HepG2 (cell line): ENCODE data around the gene BRMS1. TPM values are rescaled to one million over a fixed set of nuclear protein-coding genes. Genes with fewer than 3 reads are reported as not detected.

Experiments used
- CERS6 ChIP-seq: sonication (generic); formaldehyde crosslinking; IDR thresholded peaks from 2 replicates; pipeline ENCODE4 v1.5.0; 2020; ENCODE audit warnings: missing genetic modification reagents
- DMAP1 ChIP-seq: IDR thresholded peaks from 2 replicates; pipeline ENCODE4 v1.6.1; 2016
- FOXK2 ChIP-seq: fragments of 450-650 bp; IDR thresholded peaks from 2 replicates; pipeline ENCODE4 v1.6.1; 2016
- GPN1 ChIP-seq: sonication (generic); formaldehyde crosslinking; IDR thresholded peaks from 2 replicates; pipeline ENCODE4 v1.5.1; 2020; ENCODE audit warnings: missing genetic modification reagents, borderline replicate concordance
- GTF3A ChIP-seq: sonication (generic); formaldehyde crosslinking; conservative IDR thresholded peaks from 2 replicates; pipeline ENCODE4 v1.4.0; 2020; ENCODE audit warnings: mild to moderate bottlenecking, missing genetic modification reagents
- HMGXB3 ChIP-seq: sonication (generic); formaldehyde crosslinking; IDR thresholded peaks from 2 replicates; pipeline ENCODE4 v1.4.0; 2020; ENCODE audit warnings: missing genetic modification reagents, borderline replicate concordance
- MTA1 ChIP-seq: sonication (generic); formaldehyde crosslinking; IDR thresholded peaks from 2 replicates; pipeline ENCODE4 v1.4.0; 2020; ENCODE audit warnings: missing genetic modification reagents, mild to moderate bottlenecking, borderline replicate concordance
- NAIF1 ChIP-seq: sonication (generic); formaldehyde crosslinking; IDR thresholded peaks from 2 replicates; pipeline ENCODE4 v1.5.0; 2020; ENCODE audit warnings: mild to moderate bottlenecking, missing genetic modification reagents, borderline replicate concordance
- PAWR ChIP-seq: sonication (generic); formaldehyde crosslinking; IDR thresholded peaks from 2 replicates; pipeline ENCODE4 v1.4.0; 2020; ENCODE audit warnings: missing genetic modification reagents, mild to moderate bottlenecking, borderline replicate concordance
- PRDM4 ChIP-seq: sonication (generic); formaldehyde crosslinking; IDR thresholded peaks from 2 replicates; pipeline ENCODE4 v1.9.0; 2021; ENCODE audit warnings: missing genetic modification reagents, borderline replicate concordance
- SAP130 ChIP-seq: IDR thresholded peaks from 2 replicates; pipeline ENCODE4 v1.6.1; 2016; ENCODE audit warnings: low read depth
- ZBTB25 ChIP-seq: IDR thresholded peaks from 2 replicates; pipeline ENCODE4 v1.6.1; 2018; ENCODE audit warnings: missing genetic modification reagents
- ZNF101 ChIP-seq: sonication (generic); formaldehyde crosslinking; IDR thresholded peaks from 2 replicates; pipeline ENCODE4 v1.4.0; 2020; ENCODE audit warnings: mild to moderate bottlenecking, low read depth, missing genetic modification reagents, borderline replicate concordance
- ZNF205 ChIP-seq: IDR thresholded peaks from 2 replicates; pipeline ENCODE4 v1.6.1; 2018; ENCODE audit warnings: missing biosample characterization, missing genetic modification reagents
- ZNF441 ChIP-seq: sonication (generic); formaldehyde crosslinking; IDR thresholded peaks from 2 replicates; pipeline ENCODE4 v1.7.0; 2021; ENCODE audit warnings: missing genetic modification reagents, borderline replicate concordance
- ZNF557 ChIP-seq: sonication (generic); formaldehyde crosslinking; IDR thresholded peaks from 2 replicates; pipeline ENCODE4 v1.4.0; 2020; ENCODE audit warnings: missing genetic modification reagents
- ZNF598 ChIP-seq: sonication (generic); formaldehyde crosslinking; IDR thresholded peaks from 2 replicates; pipeline ENCODE4 v1.5.1; 2020; ENCODE audit warnings: mild to moderate bottlenecking, missing genetic modification reagents, borderline replicate concordance
- ZNF740 ChIP-seq: sonication (generic); formaldehyde crosslinking; IDR thresholded peaks from 2 replicates; pipeline ENCODE4 v1.4.0; 2020; ENCODE audit warnings: missing genetic modification reagents
- polyA plus RNA-seq, 8 experiments: library from polyadenylated mRNA; depleted of rRNA in 3 of 8; stranded (reverse) in 7 of 8; unstranded in 1 of 8; fragments of >200 nt; fragmentation: Illumina TruSeq in 4 of 8; extraction: Trizol in 4 of 8; gene quantifications; 2 replicates each; pipeline versions ENCODE4 v1.2.1 to v1.2.3, GENCODE V29; 2011 to 2016; ENCODE audit warnings: low read depth in 4 of 8, missing spikeins in 1 of 8, mixed read lengths in 1 of 8; ENCODE audit not compliant: insufficient read depth in 1 of 8
- total RNA-seq, 5 experiments: library from RNA; depleted of rRNA; stranded (reverse); fragments of >200 nt; fragmentation: Illumina TruSeq; extraction: Trizol; gene quantifications; 2 replicates each; pipeline ENCODE4 v1.2.3, GENCODE V29; 2016; ENCODE audit warnings: low read depth in 1 of 5
- TF ChIP-seq, protein P1 (sequence below): sonication (generic); formaldehyde crosslinking; IDR thresholded peaks from 2 replicates; pipeline ENCODE4 v1.4.0; 2020; ENCODE audit warnings: mild to moderate bottlenecking, missing genetic modification reagents
- TF ChIP-seq, protein P2 (sequence below): IDR thresholded peaks from 2 replicates; pipeline ENCODE4 v1.6.1; 2016; ENCODE audit warnings: control low read depth

Gene BRMS1
- total and polyA plus RNA-seq, 2 of the 13 experiments (the other 11 are each of a cell fraction or from before 2014, with no cell fraction given): 15.8 to 55.7 TPM

- no peak for TF ChIP-seq NAIF1 (CRISPR knock-in tag)
- TF ChIP-seq FOXK2: no peak
- no peak; the same call in 1 of the 2 replicates for TF ChIP-seq ZBTB25 (CRISPR knock-in tag)
- peak; percentile 86 for TF ChIP-seq GTF3A (CRISPR knock-in tag)
- TF ChIP-seq PRDM4 (CRISPR knock-in tag): no peak
- TF ChIP-seq GPN1 (CRISPR knock-in tag): no peak
- TF ChIP-seq ZNF441: no peak
- peak; percentile 50; the same call in 1 of the 2 replicates for TF ChIP-seq MTA1 (CRISPR knock-in tag)
- no peak for TF ChIP-seq ZNF740 (CRISPR knock-in tag)
- TF ChIP-seq ZNF557: no peak
- no peak for TF ChIP-seq HMGXB3 (CRISPR knock-in tag)
- peak; percentile 68; the same call in 1 of the 2 replicates for TF ChIP-seq DMAP1 (CRISPR knock-in tag)
- peak; percentile 62; the same call in 1 of the 2 replicates for TF ChIP-seq ZNF598
- TF ChIP-seq, protein P1, sequence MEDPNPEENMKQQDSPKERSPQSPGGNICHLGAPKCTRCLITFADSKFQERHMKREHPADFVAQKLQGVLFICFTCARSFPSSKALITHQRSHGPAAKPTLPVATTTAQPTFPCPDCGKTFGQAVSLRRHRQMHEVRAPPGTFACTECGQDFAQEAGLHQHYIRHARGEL (CRISPR knock-in tag): no peak
- TF ChIP-seq CERS6 (CRISPR knock-in tag): no peak
- TF ChIP-seq SAP130: peak; percentile 79
- TF ChIP-seq, protein P2, sequence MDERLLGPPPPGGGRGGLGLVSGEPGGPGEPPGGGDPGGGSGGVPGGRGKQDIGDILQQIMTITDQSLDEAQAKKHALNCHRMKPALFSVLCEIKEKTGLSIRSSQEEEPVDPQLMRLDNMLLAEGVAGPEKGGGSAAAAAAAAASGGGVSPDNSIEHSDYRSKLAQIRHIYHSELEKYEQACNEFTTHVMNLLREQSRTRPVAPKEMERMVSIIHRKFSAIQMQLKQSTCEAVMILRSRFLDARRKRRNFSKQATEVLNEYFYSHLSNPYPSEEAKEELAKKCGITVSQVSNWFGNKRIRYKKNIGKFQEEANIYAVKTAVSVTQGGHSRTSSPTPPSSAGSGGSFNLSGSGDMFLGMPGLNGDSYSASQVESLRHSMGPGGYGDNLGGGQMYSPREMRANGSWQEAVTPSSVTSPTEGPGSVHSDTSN (CRISPR knock-in tag): no peak
- no peak for TF ChIP-seq ZNF101 (CRISPR knock-in tag)
- TF ChIP-seq ZNF205: no peak
- TF ChIP-seq PAWR (CRISPR knock-in tag): no peak
Observed at GRCh38 chr11:66311965-66312548, 32.8 kb downstream of the BRMS1 start (continued).
